ENCODE measurements around the gene MUC5AC.
"Not testable (repeated sequence)": the region's sequence is repeated elsewhere in the genome, so short reads cannot be mapped to it uniquely, and the experiment has no call there.

The MUC5AC gene

DNA sequence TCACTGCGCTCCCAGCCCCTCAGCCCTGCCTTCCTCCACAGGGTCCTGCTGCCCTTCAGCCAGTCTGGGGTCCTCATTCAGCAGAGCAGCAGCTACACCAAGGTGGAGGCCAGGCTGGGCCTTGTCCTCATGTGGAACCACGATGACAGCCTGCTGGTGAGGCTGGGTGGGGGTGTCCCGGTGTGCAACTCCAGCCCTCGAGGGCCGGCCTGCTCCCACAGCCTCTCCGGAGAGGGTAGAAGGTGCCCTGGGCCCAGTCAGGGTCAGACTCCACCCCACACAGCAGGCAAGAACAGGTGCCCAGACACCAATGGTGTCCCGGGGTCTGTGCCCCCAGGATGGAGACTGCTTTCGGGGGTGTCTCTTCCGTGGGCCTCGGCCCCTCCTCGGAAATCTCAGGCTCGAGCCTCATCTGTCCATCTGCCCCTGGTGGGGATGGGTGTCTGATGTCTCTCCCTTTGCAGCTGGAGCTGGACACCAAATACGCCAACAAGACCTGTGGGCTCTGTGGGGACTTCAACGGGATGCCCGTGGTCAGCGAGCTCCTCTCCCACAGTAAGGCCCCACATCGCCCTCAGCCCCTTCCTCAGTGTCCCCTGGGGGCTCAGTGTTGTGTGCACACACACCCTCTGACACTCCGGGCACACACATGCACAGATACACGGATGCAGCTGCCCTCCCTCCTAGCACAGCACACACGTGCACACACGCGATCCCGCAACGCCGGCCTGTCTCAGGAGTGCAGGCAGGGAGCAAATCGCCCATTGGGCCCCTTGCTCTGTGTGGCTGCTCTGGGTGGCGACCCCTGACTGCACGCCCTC, 4.9 kb downstream of the MUC5AC start:
- DNase-seq (ENCODE audit: low read depth), result no peak

DNA sequence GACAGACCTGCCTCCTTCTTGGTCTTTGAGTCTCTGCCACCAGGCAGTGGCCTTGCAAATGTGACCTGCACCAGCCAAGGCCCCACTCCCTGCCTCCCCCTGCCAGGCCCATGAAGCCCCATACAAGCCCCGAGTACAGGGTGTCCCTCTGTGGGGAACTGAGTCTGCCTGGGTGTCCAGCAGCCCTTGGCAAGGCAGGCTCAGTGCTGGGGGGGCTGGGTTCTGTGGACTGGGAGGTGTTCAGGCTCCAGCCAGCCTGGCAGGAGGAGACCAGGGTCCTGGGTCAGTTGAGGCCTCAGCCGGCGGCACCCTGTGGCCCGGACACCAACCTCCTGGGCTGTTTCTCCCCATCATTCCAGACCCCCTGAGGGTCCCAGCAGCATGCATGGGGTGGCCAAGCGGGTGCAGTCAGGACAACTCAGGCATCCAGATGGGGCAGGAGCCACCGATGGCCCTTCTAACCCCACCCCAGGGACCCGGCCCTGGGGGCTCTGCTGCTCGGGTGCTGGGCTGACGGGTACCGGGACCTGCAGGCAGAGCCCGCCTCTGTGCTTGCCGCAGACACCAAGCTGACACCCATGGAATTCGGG, 5.7 kb downstream of the MUC5AC start:
- no peak for DNase-seq (ENCODE audit: low read depth)

DNA sequence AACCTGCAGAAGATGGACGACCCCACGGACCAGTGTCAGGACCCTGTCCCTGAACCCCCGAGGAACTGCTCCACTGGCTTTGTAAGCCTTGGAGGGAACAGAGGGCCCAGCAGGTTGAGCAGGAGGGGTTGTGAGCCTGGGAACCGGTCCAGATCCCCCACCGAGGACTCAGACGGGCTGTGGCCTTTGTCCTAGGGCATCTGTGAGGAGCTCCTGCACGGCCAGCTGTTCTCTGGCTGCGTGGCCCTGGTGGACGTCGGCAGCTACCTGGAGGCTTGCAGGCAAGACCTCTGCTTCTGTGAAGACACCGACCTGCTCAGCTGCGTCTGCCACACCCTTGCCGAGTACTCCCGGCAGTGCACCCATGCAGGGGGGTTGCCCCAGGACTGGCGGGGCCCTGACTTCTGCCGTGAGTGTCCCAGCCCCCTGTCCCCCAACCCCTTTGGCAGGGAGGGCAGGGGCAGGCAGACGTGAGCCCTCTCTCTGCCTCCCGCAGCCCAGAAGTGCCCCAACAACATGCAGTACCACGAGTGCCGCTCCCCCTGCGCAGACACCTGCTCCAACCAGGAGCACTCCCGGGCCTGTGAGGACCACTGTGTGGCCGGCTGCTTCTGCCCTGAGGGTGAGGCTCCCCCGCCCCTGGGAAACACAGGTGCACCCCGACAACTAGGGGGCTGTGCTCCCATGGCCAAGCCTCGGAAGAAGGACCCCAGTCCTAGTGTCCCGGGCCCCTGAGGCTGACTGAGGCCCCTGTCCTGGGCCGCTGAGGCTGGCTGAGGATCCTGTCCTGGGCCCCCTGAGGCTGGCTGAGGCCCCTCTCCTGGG, 6.4 kb downstream of the MUC5AC start:
- no peak for DNase-seq (ENCODE audit: low read depth)

DNA sequence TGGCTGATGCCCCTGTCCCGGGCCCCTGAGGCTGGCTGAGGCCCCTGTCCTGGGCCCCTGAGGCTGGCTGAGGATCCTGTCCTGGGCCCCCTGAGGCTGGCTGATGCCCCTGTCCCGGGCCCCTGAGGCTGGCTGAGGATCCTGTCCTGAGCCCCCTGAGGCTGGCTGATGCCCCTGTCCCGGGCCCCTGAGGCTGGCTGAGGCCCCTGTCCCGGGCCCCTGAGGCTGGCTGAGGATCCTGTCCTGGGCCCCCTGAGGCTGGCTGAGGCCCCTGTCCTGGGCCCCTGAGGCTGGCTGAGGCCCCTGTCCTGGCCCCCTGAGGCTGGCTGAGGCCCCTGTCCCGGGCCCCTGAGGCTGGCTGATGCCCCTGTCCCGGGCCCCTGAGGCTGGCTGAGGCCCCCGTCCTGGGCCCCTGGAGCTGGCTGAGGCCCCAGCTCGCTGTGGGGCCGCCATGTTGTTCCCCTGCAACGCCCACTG, 7.1 kb downstream of the MUC5AC start:
- DNase-seq (ENCODE audit: low read depth), result not testable (repeated sequence)

DNA sequence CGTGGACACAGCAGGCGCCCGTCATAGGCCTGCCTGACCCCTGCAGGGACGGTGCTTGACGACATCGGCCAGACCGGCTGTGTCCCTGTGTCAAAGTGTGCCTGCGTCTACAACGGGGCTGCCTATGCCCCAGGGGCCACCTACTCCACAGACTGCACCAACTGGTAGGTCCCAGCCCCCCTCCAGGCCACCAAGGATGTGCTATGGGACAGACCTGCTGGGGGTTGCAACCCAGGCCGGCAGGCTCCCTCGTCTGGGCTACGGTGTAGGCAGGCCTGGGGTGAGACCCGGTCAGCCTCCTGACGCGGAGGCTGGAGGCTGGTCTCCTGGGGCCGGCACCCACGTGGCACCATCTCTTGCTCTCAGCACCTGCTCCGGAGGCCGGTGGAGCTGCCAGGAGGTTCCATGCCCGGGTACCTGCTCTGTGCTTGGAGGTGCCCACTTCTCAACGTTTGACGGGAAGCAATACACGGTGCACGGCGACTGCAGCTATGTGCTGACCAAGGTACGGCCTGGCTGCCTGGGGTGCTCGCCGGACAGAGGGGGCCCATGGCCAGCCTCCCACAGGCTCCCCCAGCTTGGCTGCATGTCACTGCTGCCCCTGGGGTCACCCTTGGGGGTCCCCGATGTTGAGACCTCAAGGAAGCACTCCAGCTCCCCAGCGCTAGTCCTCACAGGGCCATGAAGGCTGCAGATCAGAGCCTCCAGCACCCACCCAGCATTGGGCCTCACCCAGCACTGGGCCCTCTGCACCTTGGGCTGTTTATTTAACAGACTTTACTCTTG, 7.7 kb downstream of the MUC5AC start:
- DNase-seq (ENCODE audit: low read depth), result no peak

DNA sequence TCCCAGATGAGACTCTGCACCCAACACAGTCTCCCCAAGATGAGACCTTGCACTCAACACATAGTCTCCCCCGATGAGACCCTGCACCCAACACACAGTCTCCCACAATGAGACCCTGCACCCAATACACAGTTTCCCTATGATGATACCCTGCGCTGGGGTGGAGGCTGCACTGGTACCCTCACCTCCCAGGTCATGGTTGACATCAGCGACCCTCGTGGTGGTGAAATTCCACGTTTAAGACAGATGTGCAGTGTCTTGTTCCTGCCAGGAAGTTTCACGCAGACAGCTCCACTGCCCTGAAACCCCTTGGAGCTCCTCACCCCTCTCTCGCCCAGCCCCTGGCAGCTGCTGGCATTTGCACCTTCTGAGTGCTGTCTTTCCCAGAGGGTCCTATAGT, 9.5 kb downstream of the MUC5AC start:
- no peak for DNase-seq (ENCODE audit: low read depth)

DNA sequence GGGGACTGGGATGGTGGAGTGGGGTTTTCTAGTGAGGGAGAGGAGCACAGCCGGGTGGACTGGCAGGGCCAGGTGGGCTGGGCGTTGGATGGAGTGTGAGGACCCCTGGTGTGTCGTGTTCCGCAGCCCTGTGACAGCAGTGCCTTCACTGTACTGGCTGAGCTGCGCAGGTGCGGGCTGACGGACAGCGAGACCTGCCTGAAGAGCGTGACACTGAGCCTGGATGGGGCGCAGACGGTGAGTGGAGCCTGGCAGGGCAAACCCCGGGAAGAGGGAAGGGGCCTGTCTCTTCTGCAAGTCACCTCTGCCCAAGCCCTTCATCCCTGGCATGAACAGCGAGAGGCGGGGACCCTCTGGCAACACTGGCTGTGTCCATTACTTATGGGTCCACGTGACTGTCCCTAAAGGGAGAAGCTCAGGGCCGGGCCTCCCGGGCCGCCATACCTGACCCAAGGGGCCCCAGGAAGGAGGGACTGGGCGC, 10.0 kb downstream of the MUC5AC start:
- no peak for DNase-seq (ENCODE audit: low read depth)

DNA sequence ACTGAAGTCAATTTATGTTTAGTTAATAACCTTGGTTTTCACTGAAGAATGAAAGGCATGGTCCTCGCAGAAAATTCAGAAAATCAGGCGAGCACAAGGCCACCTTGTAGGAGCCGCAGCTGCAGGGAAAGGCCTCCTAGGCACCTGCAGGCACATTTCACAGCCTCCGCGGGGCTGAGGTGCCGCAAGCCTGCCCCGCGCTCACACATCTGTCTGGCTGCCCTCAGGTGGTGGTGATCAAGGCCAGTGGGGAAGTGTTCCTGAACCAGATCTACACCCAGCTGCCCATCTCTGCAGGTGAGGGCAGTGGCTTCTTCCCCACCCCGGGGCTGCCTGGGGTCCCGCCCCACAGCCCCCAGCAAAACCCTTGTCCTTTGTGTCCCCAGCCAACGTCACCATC, 10.5 kb downstream of the MUC5AC start:
- no peak for DNase-seq (ENCODE audit: low read depth)

DNA sequence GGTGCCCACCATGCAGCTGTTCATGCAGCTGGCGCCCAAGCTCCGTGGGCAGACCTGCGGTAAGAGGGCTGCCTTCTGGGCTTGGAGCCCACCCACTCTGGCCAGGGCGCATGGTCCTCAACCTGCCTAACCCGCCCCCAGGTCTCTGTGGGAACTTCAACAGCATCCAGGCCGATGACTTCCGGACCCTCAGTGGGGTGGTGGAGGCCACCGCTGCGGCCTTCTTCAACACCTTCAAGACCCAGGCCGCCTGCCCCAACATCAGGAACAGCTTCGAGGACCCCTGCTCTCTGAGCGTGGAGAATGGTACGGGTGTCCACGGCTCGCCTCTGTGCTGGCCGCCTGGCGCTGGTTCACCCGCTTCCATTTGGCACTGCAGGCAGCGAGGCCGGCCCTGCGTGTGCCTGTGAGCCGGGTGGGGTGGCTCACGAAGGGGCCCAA, 11.0 kb downstream of the MUC5AC start:
- DNase-seq (ENCODE audit: low read depth), result no peak

DNA sequence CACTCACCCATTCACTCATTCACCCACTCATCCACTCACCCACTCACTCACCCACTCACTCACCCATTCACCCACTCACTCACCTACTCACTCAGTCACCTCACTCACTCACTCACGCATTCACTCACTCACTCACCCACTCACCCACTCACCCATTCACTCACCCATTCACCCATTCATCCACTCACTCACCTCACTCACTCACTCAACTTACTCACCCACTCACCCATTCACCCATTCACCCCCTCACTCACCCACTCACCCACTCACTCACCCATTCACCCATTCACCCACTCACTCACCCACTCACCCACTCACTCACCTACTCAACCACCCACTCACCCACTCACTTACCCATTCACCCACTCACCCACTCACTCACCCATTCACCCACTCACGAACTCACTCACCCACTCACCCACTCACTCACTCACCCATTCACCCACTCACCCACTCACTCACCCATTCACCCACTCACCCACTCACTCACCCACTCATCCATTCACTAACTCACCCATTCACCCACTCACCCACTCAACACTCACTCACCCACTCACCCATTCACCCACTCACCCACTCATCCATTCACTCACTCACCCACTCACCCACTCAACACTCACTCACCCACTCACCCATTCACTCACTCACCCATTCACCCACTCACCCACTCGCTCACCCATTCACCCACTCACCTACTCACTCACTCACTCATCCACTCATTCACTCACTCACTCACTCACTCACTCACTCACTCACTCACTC, 13.7 kb downstream of the MUC5AC start:
- no peak for DNase-seq (ENCODE audit: low read depth)

DNA sequence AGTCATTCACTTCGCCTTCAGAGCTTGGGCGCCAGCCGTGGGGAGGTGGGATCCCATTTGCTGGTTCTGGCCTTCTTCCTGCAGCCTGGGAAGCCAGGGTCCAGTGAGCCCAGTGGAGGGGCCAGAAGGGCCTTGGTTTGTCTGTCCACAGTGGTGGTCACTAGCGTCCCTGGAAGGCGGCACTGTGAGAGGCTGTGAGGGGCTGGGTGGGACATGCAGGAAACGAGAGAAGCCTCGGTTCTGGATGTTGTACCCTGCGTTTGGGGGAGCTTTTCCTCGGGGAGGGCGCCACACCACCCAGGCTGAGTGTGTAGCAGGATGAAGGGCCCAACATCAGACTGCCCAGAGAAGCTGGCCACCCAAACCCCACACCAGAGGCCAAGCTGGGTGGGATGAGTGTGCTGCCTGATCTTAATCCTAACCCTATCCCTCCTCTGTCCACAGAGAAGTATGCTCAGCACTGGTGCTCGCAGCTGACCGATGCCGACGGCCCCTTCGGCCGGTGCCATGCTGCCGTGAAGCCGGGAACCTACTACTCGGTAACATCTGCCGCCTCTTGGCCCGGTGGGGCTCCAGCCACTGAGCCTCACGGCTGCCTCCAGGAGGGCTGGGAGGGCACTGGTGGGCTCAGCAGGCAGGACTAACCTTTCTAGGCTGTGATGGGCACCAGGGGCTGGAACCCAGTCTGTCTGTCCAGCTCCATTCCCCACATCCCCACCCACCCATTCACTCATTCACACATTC, 14.4 kb downstream of the MUC5AC start:
- no peak for DNase-seq (ENCODE audit: low read depth)

DNA sequence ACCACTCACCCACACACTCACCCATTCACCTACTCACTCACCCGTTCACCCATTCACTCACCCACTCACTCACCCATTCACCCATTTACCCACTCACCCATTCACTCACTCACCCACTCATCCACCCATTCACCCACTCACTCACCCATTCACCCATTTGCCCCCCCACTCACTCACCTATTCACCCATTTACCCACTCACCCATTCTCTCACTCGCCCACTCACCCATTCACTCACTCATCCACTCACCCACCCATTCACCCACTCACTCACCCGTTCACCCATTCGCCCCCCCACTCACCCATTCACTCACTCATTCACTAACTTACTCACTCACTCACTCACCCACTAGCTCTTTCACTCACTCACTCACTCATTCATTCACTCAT, 15.0 kb downstream of the MUC5AC start:
- DNase-seq (ENCODE audit: low read depth), result no peak

DNA sequence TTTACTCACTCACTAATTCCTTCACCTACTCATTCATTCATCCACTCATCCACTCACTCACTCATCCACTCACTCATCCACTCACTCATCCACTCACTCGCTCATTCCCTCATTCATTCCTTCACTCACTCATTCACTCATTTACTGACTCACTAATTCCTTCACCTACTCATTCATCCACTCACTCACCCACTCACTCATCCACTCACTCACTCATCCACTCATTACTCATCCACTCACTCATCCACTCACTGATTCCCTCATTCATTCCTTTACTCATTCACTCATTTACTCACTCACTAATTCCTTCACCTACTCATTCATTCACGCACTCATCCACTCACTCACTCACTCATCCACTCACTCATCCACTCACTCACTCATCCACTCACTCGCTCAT, 15.6 kb downstream of the MUC5AC start:
- DNase-seq (ENCODE audit: low read depth), result not testable (repeated sequence)

DNA sequence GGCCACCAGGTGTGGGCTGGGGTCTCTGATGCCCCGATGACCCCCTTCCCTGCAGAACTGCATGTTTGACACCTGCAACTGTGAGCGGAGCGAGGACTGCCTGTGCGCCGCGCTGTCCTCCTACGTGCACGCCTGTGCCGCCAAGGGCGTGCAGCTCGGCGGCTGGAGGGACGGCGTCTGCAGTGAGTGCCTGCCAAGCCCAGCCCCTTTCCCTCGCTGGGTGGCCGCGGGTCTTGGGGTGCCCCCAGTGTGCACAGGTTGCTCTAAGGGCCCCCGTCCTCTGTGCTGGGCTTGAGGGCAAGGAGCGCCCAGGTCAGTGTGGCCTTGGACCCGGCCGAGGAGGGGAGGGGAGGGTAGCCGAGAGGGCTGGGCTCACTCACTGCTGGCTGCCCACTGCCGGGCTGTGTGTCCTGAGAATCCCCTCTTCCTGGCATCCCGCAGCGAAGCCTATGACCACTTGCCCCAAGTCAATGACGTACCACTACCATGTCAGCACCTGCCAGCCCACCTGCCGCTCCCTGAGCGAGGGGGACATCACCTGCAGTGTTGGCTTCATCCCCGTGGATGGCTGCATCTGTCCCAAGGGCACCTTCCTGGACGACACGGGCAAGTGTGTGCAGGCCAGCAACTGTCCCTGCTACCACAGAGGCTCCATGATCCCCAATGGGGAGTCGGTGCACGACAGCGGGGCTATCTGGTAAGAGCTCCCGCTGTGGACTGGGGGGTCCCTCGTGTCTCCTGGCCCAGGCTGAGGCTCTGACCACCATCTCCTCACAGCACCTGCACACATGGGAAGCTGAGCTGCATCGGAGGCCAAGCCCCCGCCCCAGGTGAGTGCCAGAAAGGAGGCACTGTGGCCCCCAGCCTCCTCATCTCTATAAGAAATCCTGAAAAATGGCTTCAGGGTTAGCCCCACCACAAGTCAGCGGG, 17.0 kb downstream of the MUC5AC start:
- DNase-seq (ENCODE audit: low read depth), result no peak

DNA sequence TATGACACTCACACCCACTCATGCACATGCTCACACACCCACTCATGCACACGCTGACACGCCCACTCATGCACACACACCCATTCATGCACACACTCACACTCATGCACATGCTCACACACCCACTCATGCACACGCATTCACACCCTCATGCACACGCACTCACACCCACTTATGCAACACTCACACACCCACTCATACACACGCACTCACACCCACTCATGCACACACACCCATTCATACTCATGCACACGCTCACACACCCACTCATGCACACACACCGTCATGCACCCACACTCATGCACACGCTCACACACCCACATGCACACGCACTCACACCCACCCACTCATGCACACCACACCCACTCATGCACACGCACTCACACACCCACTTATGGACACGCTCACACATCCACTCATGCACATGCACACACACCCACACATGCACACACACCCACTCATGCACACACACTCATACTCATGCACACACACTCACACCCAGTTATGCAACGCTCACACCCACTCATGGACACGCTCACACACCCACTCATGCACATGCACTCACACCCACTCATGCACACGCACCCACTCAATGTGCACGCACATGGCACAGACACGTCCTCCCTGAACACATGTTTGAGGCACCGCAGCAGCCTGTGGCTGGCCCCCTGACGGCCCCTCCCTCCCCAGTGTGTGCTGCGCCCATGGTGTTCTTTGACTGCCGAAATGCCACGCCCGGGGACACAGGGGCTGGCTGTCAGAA, 17.9 kb downstream of the MUC5AC start:
- no peak for DNase-seq (ENCODE audit: low read depth)

DNA sequence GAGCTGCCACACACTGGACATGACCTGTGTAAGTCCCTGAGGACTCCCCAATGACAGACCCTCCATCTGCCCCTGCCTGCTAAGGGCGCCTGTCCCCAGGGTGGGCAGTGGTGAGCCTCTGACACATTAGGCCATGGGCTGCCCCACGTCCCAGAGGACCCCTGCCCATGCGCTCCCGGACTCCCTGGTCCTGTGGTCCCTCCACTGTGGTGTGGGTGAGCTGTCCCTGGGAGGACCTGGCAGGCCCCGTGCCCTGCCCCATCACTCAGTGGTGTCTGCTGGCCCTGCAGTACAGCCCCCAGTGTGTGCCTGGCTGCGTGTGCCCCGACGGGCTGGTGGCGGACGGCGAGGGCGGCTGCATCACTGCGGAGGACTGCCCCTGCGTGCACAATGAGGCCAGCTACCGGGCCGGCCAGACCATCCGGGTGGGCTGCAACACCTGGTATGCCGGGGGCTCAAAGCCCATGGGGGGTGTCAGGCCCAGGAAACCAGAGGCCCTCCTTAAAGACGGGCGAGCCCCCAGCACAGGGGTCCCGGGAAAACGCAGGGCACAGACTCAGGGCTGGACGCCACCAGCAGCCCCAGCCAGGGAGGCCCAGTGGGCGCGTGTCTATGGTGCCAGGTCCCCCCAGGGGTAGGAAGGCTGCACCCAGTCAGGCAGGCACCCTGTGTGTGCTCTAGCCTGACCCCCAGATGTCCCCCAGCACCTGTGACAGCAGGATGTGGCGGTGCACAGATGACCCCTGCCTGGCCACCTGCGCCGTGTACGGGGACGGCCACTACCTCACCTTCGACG, 18.7 kb downstream of the MUC5AC start:
- DNase-seq (ENCODE audit: low read depth), result no peak

DNA sequence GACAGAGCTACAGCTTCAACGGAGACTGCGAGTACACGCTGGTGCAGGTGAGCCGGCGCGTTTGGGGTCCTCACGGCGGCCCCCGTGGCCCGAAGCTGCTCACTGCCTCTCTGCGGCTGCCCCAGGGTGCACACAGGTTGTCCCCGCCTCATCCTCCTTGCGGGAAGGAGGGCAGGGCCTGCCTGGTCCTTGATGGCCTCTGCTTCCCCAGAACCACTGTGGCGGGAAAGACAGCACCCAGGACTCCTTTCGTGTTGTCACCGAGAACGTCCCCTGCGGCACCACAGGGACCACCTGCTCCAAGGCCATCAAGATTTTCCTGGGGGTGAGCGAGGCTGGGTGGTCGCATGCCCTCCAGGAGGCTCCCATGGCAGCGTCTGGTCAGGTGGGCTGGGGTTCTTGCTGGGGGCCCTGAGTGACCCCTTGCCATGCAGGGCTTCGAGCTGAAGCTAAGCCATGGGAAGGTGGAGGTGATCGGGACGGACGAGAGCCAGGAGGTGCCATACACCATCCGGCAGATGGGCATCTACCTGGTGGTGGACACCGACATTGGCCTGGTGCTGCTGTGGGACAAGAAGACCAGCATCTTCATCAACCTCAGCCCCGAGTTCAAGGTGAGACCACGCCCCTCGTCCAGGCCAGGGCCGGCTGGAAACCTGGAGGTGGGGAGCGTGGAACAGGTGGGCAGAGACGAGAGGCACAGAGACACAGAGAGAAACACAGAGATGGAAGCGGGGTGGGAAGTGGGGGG, 19.4 kb downstream of the MUC5AC start:
- no peak for DNase-seq (ENCODE audit: low read depth)

Measured in amniotic epithelial cell (primary cell).